AG09319 (cell line): ENCODE results near the gene TNP2.

Experiments
- DNase-seq: peaks from one replicate; pipeline ENCODE4 v3.0.0-alpha.2; 2010; ENCODE audit warnings: low read depth; ENCODE audit errors: extremely low read depth
- CTCF ChIP-seq: IDR thresholded peaks from 2 replicates; pipeline ENCODE4 v1.5.1; 2011; ENCODE audit warnings: low read depth, mild to moderate bottlenecking, inconsistent platforms, low read length, moderate library complexity

The TNP2 gene

GRCh38 chr16:11312718-11313492, 43.8 kb upstream of the TNP2 start:
- peak; percentile 37 for DNase-seq
- TF ChIP-seq CTCF, result no peak

- no peak for TF ChIP-seq CTCF
Observed at GRCh38 chr16:11310997-11311561, 42.0 kb upstream of the TNP2 start.

GRCh38 chr16:11310634-11310977, 41.5 kb upstream of the TNP2 start:
- no peak for TF ChIP-seq CTCF
- DNase-seq, result no peak

More at GRCh38 chr16:11310997-11311561, 42.0 kb upstream of the TNP2 start:
- DNase-seq, result no peak

GRCh38 chr16:11309895-11310633, 40.9 kb upstream of the TNP2 start:
- TF ChIP-seq CTCF, result no peak
- no peak for DNase-seq

- no peak for TF ChIP-seq CTCF
- no peak for DNase-seq
Observed at GRCh38 chr16:11308493-11309283, 39.6 kb upstream of the TNP2 start.

- TF ChIP-seq CTCF, result no peak
- DNase-seq, result no peak
Observed at GRCh38 chr16:11307639-11308492, 38.7 kb upstream of the TNP2 start.
